ENCODE measurements around the gene ENPEP.

The ENPEP gene

GRCh38 chr4:110503270-110504083 lies 27.5 kb downstream of the ENPEP start:
- TF ChIP-seq EZH2phosphoT487 (conservative IDR thresholded peaks at IDR 0.05; ENCODE audit: low read length) = no peak

GRCh38 chr4:110504084-110504435 lies 28.1 kb downstream of the ENPEP start:
- H3K9me3 ChIP-seq (ENCODE audit: insufficient read depth, low read length) = no peaks in the 10 kb centered on the region
- H3F3A ChIP-seq (ENCODE audit: insufficient read depth) = no peaks in the 10 kb centered on the region
- H4K20me1 ChIP-seq (ENCODE audit: low read depth, low read length) = no peaks in the 10 kb centered on the region
- no peaks in the 10 kb centered on the region for H3K9me2 ChIP-seq (replicated peaks; ENCODE audit: insufficient read depth, low read length)
- H2AFZ ChIP-seq (ENCODE audit: low read depth, low read length, severe bottlenecking) = no peak overlapping the region
- H3K27ac ChIP-seq (ENCODE audit: low read depth, low read length) = no peak overlapping the region
- no peaks in the 10 kb centered on the region for H3K36me3 ChIP-seq (ENCODE audit: low read length)
- no peaks in the 10 kb centered on the region for H3K79me2 ChIP-seq (ENCODE audit: insufficient read depth, low read length)
- H3K4me2 ChIP-seq (ENCODE audit: low read depth, low read length, poor library complexity, severe bottlenecking) = no peak overlapping the region
- no peaks in the 10 kb centered on the region for H3K27me3 ChIP-seq (ENCODE audit: low read length)
- no peak overlapping the region for H3K9ac ChIP-seq (ENCODE audit: low read length)
- no peak for TF ChIP-seq EZH2phosphoT487 (conservative IDR thresholded peaks at IDR 0.05; ENCODE audit: low read length)
- no peak for TF ChIP-seq CTCF (IDR thresholded peaks at IDR 0.05; ENCODE audit: insufficient read depth, low read length, poor library complexity, severe bottlenecking)
- no peak overlapping the region for H3K4me3 ChIP-seq (ENCODE audit: insufficient read depth, low read length, poor library complexity, severe bottlenecking)

More at GRCh38 chr4:110503270-110504083, 27.5 kb downstream of the ENPEP start:
- Histone ChIP-seq H3K4me3 (ENCODE audit: insufficient read depth, low read length, poor library complexity, severe bottlenecking) (no peak overlapping the region), H4K20me1 (ENCODE audit: low read depth, low read length) (no peaks in the 10 kb centered on the region), H3K27ac (ENCODE audit: low read depth, low read length) (no peak overlapping the region), H3K9me2 (replicated peaks; ENCODE audit: insufficient read depth, low read length) (no peaks in the 10 kb centered on the region), H3K9me3 (ENCODE audit: insufficient read depth, low read length) (no peaks in the 10 kb centered on the region), H3K4me2 (ENCODE audit: low read depth, low read length, poor library complexity, severe bottlenecking) (no peak overlapping the region), H3K79me2 (ENCODE audit: insufficient read depth, low read length) (no peaks in the 10 kb centered on the region), H3F3A (ENCODE audit: insufficient read depth) (no peaks in the 10 kb centered on the region), H3K9ac (ENCODE audit: low read length) (no peak overlapping the region), H3K27me3 (ENCODE audit: low read length) (no peaks in the 10 kb centered on the region), H3K36me3 (ENCODE audit: low read length) (no peaks in the 10 kb centered on the region), H2AFZ (ENCODE audit: low read depth, low read length, severe bottlenecking) (no peak overlapping the region)

GRCh38 chr4:110505440-110505839 lies 29.5 kb downstream of the ENPEP start:
- TF ChIP-seq EZH2phosphoT487 (conservative IDR thresholded peaks at IDR 0.05; ENCODE audit: low read length) (no peak), CTCF (IDR thresholded peaks at IDR 0.05; ENCODE audit: insufficient read depth, low read length, poor library complexity, severe bottlenecking) (no peak)
- no peaks in the 10 kb centered on the region for H3F3A ChIP-seq (ENCODE audit: insufficient read depth)

More at GRCh38 chr4:110505440-110505839, 29.5 kb downstream of the ENPEP start:
- H2AFZ ChIP-seq (ENCODE audit: low read depth, low read length, severe bottlenecking) = no peak overlapping the region
- no peak overlapping the region for H3K27ac ChIP-seq (ENCODE audit: low read depth, low read length)
- no peaks in the 10 kb centered on the region for H3K79me2 ChIP-seq (ENCODE audit: insufficient read depth, low read length)
- no peak overlapping the region for H3K4me3 ChIP-seq (ENCODE audit: insufficient read depth, low read length, poor library complexity, severe bottlenecking)
- H3K9me2 ChIP-seq (replicated peaks; ENCODE audit: insufficient read depth, low read length) = no peaks in the 10 kb centered on the region
- H3K4me2 ChIP-seq (ENCODE audit: low read depth, low read length, poor library complexity, severe bottlenecking) = no peak overlapping the region
- H3K9me3 ChIP-seq (ENCODE audit: insufficient read depth, low read length) = no peaks in the 10 kb centered on the region
- H3K9ac ChIP-seq (ENCODE audit: low read length) = no peak overlapping the region
- no peaks in the 10 kb centered on the region for H4K20me1 ChIP-seq (ENCODE audit: low read depth, low read length)
- H3K27me3 ChIP-seq (ENCODE audit: low read length) = no peaks in the 10 kb centered on the region
- H3K36me3 ChIP-seq (ENCODE audit: low read length) = no peaks in the 10 kb centered on the region

Data from SU-DHL-6 (cell line).